Karpas-422 (cell line): ENCODE data around the gene UBE2U. TPM values are rescaled to one million over a fixed set of nuclear protein-coding genes. Genes with fewer than 3 reads are reported as not detected.
"Not testable (repeated sequence)": the region's sequence is repeated elsewhere in the genome, so short reads cannot be mapped to it uniquely, and the experiment has no call there.

Experiments used
- DNase-seq: peaks from one replicate; pipeline ENCODE4 v3.0.0-alpha.2; 2015
- H2AFZ ChIP-seq: fragments of 200-600 bp; sonication (generic); 2 replicates; pipeline ENCODE4 v1.6.1; 2014; ENCODE audit warnings: antibody characterized with exemption, low read length, mixed read lengths
- H3K27ac ChIP-seq: fragments of 200-600 bp; sonication (generic); 2 replicates; pipeline ENCODE4 v1.5.1; 2014; ENCODE audit warnings: mild to moderate bottlenecking, low read length, moderate library complexity
- H3K27me3 ChIP-seq: fragments of 200-600 bp; sonication (generic); 2 replicates; pipeline ENCODE4 v1.6.1; 2014; ENCODE audit warnings: low read length, mixed read lengths
- H3K36me3 ChIP-seq: fragments of 200-600 bp; sonication (generic); 2 replicates; pipeline ENCODE4 v1.6.1; 2014; ENCODE audit warnings: low read length, mixed read lengths; ENCODE audit not compliant: insufficient read depth
- H3K4me1 ChIP-seq: fragments of 200-600 bp; sonication (generic); 2 replicates; pipeline ENCODE4 v1.6.1; 2014; ENCODE audit warnings: mild to moderate bottlenecking, low read length, mixed read lengths
- H3K4me2 ChIP-seq: fragments of 200-600 bp; sonication (generic); 2 replicates; pipeline ENCODE4 v1.6.1; 2014; ENCODE audit warnings: low read length, low read depth, mild to moderate bottlenecking; ENCODE audit not compliant: poor library complexity, severe bottlenecking
- H3K4me3 ChIP-seq: fragments of 200-600 bp; sonication (generic); 2 replicates; pipeline ENCODE4 v1.5.1; 2014; ENCODE audit warnings: mild to moderate bottlenecking, antibody characterized with exemption, low read length, mixed read lengths
- H3K79me2 ChIP-seq: fragments of 200-600 bp; sonication (generic); 2 replicates; pipeline ENCODE4 v1.6.1; 2014; ENCODE audit warnings: mild to moderate bottlenecking, low read length, mixed read lengths
- H3K9ac ChIP-seq: fragments of 200-600 bp; sonication (generic); 2 replicates; pipeline ENCODE4 v1.6.0; 2014; ENCODE audit warnings: low read length
- H3K9me2 ChIP-seq: fragments of 200-600 bp; sonication (generic), shearing (Covaris generic); replicated peaks from 2 replicates; pipeline ENCODE4 v1.6.0; 2014; ENCODE audit warnings: mild to moderate bottlenecking, low read length, moderate library complexity; ENCODE audit not compliant: insufficient read depth
- H3K9me3 ChIP-seq: fragments of 300-700, 200-600 bp; sonication (generic); 2 replicates; pipeline ENCODE4 v1.6.1; 2014; ENCODE audit warnings: low read length, mixed read lengths
- H4K20me1 ChIP-seq: fragments of 200-600 bp; sonication (generic); 2 replicates; pipeline ENCODE4 v1.6.1; 2014; ENCODE audit warnings: mild to moderate bottlenecking, antibody characterized with exemption, low read length, low read depth; ENCODE audit not compliant: insufficient read depth
- total RNA-seq: library from RNA; depleted of rRNA; stranded (reverse); fragments of >200 nt; shearing (Covaris generic); gene quantifications from 2 replicates; pipeline ENCODE4 v1.2.3, GENCODE V29; 2014; ENCODE audit warnings: low replicate concordance

UBE2U gene
- total RNA-seq, 1 experiment from 2014 or later: not detected

DNA sequence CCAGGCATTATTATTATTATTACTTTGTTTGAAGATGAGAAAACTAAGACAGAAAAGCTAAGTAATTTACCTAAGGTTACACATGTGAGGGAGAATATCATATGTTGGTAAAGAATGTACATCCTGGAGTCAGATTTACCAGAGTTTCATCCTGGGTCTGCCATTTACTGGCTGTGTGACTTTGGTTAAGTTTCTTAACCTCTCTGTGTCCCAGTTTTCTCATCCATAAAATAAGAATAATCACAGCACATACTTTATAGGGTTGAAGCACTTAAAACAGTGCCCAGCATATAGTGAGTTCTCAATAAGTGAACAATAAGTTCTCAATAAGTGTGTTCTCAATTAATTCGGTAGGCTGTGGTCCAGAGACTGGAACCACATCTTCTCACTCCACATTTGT is 32.5 kb downstream of the UBE2U start:
- no peak overlapping the region for H3K27ac ChIP-seq
- no peaks in the 10 kb centered on the region for H3K9me2 ChIP-seq
- H3K27me3 ChIP-seq: no peaks in the 10 kb centered on the region
- H3K4me2 ChIP-seq: no peak overlapping the region
- H3K79me2 ChIP-seq: no peaks in the 10 kb centered on the region
- H3K9me3 ChIP-seq: no peaks in the 10 kb centered on the region
- no peaks in the 10 kb centered on the region for H4K20me1 ChIP-seq
- H3K4me3 ChIP-seq: no peak overlapping the region
- H3K9ac ChIP-seq: no peak overlapping the region
- DNase-seq: no peak
- H3K4me1 ChIP-seq: no peaks in the 10 kb centered on the region
- no peak overlapping the region for H2AFZ ChIP-seq
- H3K36me3 ChIP-seq: no peaks in the 10 kb centered on the region

- no peak overlapping the region for H3K9ac ChIP-seq
- H3K27ac ChIP-seq: no peak overlapping the region
- no peaks in the 10 kb centered on the region for H3K9me2 ChIP-seq
- no peak overlapping the region for H3K4me2 ChIP-seq
- no peaks in the 10 kb centered on the region for H3K36me3 ChIP-seq
- H3K79me2 ChIP-seq: no peaks in the 10 kb centered on the region
- H3K4me3 ChIP-seq: no peak overlapping the region
- no peaks in the 10 kb centered on the region for H3K27me3 ChIP-seq
- no peak for DNase-seq
- H4K20me1 ChIP-seq: no peaks in the 10 kb centered on the region
- no peaks in the 10 kb centered on the region for H3K4me1 ChIP-seq
- H2AFZ ChIP-seq: no peak overlapping the region
- no peaks in the 10 kb centered on the region for H3K9me3 ChIP-seq
These were observed 33.1 kb downstream of the UBE2U start for GRCh38 chr1:64236541-64236954.

DNA sequence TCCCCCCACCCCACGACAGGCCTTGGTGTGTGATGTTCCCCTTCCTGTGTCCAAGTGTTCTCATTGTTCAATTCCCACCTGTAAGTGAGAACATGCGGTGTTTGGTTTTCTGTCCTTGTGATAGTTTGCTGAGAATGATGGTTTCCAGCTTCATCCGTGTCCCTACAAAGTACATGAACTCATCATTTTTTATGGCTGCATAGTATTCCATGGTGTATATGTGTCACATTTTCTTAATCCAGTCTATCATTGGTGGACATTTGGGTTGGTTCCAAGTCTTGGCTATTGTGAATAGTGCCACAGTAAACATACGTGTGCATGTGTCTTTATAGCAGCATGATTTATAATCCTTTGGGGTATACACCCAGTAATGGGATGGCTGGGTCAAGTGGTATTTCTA is 36.1 kb downstream of the UBE2U start:
- H3K4me3 ChIP-seq, H3K4me1 ChIP-seq, H3K27ac ChIP-seq: not testable (repeated sequence)

DNA sequence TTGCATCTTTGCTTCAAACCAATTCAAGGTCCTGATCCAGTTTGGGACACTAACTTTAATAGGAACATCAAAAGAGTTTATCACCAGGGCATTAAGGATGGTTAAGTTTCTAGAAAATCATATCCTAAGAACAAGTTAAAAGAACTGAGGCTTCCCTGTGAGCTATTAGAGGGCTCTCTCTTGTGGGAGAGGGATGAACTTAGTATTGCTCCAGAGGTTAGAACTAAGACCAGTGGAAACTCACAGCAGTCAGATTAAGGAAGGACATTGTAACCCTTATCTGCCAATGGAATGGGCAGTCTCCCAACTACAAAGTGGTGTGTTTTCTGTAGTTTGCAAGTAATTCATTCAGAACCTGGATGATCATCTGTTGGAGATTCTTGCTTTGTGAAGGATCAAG is 36.8 kb downstream of the UBE2U start:
- no peaks in the 10 kb centered on the region for H4K20me1 ChIP-seq
- no peak for DNase-seq
- H3K27ac ChIP-seq: no peak overlapping the region
- no peaks in the 10 kb centered on the region for H3K36me3 ChIP-seq
- no peak overlapping the region for H3K9ac ChIP-seq
- no peaks in the 10 kb centered on the region for H3K79me2 ChIP-seq
- H3K4me3 ChIP-seq: no peak overlapping the region
- peaks cover 8% of the 10 kb centered on the region; the same call in 1 of the 2 replicates for H3K4me1 ChIP-seq
- H2AFZ ChIP-seq: no peak overlapping the region
- H3K9me2 ChIP-seq: no peaks in the 10 kb centered on the region
- no peaks in the 10 kb centered on the region for H3K27me3 ChIP-seq
- H3K9me3 ChIP-seq: no peaks in the 10 kb centered on the region
- no peak overlapping the region for H3K4me2 ChIP-seq

More for the DNA sequence above, 36.1 kb downstream of the UBE2U start:
- H3K4me2 ChIP-seq, H3K9me2 ChIP-seq, H3K79me2 ChIP-seq, H3K36me3 ChIP-seq, H3K27me3 ChIP-seq, H3K9ac ChIP-seq, H2AFZ ChIP-seq, DNase-seq, H3K9me3 ChIP-seq, H4K20me1 ChIP-seq: not testable (repeated sequence)

GRCh38 chr1:64241069-64241468 is 37.6 kb downstream of the UBE2U start:
- no peak overlapping the region for H3K27ac ChIP-seq
- peaks cover 8% of the 10 kb centered on the region; the same call in 1 of the 2 replicates for H3K4me1 ChIP-seq
- H3K9ac ChIP-seq: no peak overlapping the region
- no peaks in the 10 kb centered on the region for H3K36me3 ChIP-seq
- H4K20me1 ChIP-seq: no peaks in the 10 kb centered on the region
- H3K79me2 ChIP-seq: no peaks in the 10 kb centered on the region
- no peak overlapping the region for H3K4me3 ChIP-seq
- H3K4me2 ChIP-seq: no peak overlapping the region
- H3K27me3 ChIP-seq: no peaks in the 10 kb centered on the region
- DNase-seq: no peak
- no peaks in the 10 kb centered on the region for H3K9me2 ChIP-seq
- H3K9me3 ChIP-seq: no peaks in the 10 kb centered on the region
- H2AFZ ChIP-seq: no peak overlapping the region

- H3K27ac ChIP-seq: no peak overlapping the region
- H3K27me3 ChIP-seq: no peaks in the 10 kb centered on the region
- no peaks in the 10 kb centered on the region for H3K36me3 ChIP-seq
- peak; percentile 41 for DNase-seq
- H3K9me2 ChIP-seq: no peaks in the 10 kb centered on the region
- no peaks in the 10 kb centered on the region for H3K9me3 ChIP-seq
- no peak overlapping the region for H2AFZ ChIP-seq
- H3K4me3 ChIP-seq: no peak overlapping the region
- peak overlapping the region; percentile 6 for H3K4me2 ChIP-seq
- H3K9ac ChIP-seq: no peak overlapping the region
- H3K4me1 ChIP-seq: peaks cover 8% of the 10 kb centered on the region; the same call in 1 of the 2 replicates
- H3K79me2 ChIP-seq: no peaks in the 10 kb centered on the region
- no peaks in the 10 kb centered on the region for H4K20me1 ChIP-seq
These were observed 39.7 kb downstream of the UBE2U start for GRCh38 chr1:64242895-64243756.

DNA sequence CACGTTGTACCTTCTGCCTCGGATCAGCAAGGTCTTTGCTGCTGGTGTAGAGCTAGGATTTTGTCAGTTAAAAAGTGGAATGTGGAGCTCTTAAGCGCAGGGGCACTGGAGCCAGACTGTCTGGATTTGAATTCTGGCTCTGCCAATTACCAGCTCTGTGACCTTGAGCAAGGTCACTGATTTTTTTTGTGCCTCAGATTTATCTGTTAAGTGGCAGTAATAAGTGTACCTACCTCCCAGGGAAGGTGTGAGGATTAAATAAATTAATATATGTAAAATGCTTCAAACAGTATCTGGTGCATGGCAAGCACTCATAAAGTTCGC is 40.3 kb downstream of the UBE2U start:
- peak overlapping the region; percentile 6 for H3K4me2 ChIP-seq
- no peak for DNase-seq
- H3K27ac ChIP-seq: no peak overlapping the region
- H3K4me1 ChIP-seq: peaks cover 8% of the 10 kb centered on the region; the same call in 1 of the 2 replicates
- H3K9me2 ChIP-seq: no peaks in the 10 kb centered on the region
- no peaks in the 10 kb centered on the region for H3K9me3 ChIP-seq
- H2AFZ ChIP-seq: no peak overlapping the region
- H4K20me1 ChIP-seq: no peaks in the 10 kb centered on the region
- no peak overlapping the region for H3K4me3 ChIP-seq
- H3K9ac ChIP-seq: no peak overlapping the region
- H3K79me2 ChIP-seq: no peaks in the 10 kb centered on the region
- no peaks in the 10 kb centered on the region for H3K27me3 ChIP-seq
- no peaks in the 10 kb centered on the region for H3K36me3 ChIP-seq

- no peak overlapping the region for H3K4me3 ChIP-seq
- H3K4me2 ChIP-seq: no peak overlapping the region
- H3K27ac ChIP-seq: no peak overlapping the region
- no peaks in the 10 kb centered on the region for H3K9me2 ChIP-seq
- no peak overlapping the region for H3K9ac ChIP-seq
- H3K4me1 ChIP-seq: peaks cover 8% of the 10 kb centered on the region; the same call in 1 of the 2 replicates
- no peaks in the 10 kb centered on the region for H3K9me3 ChIP-seq
- DNase-seq: no peak
- H3K79me2 ChIP-seq: no peaks in the 10 kb centered on the region
- H2AFZ ChIP-seq: no peak overlapping the region
- no peaks in the 10 kb centered on the region for H3K36me3 ChIP-seq
- no peaks in the 10 kb centered on the region for H3K27me3 ChIP-seq
- no peaks in the 10 kb centered on the region for H4K20me1 ChIP-seq
These were observed 42.1 kb downstream of the UBE2U start for GRCh38 chr1:64245495-64245894.
